ENCODE results near the gene PSEN2. TPM values are rescaled to one million over a fixed set of nuclear protein-coding genes. Genes with fewer than 3 reads are reported as not detected.
A peak's percentile ranks its signal among the peaks of the same experiment; 100 is the strongest.

The PSEN2 gene
- total and polyA plus RNA-seq, 2 donors (not counting 1 experiment from before 2014, with no cell fraction given) = 19.5 to 41.8 TPM

DNA sequence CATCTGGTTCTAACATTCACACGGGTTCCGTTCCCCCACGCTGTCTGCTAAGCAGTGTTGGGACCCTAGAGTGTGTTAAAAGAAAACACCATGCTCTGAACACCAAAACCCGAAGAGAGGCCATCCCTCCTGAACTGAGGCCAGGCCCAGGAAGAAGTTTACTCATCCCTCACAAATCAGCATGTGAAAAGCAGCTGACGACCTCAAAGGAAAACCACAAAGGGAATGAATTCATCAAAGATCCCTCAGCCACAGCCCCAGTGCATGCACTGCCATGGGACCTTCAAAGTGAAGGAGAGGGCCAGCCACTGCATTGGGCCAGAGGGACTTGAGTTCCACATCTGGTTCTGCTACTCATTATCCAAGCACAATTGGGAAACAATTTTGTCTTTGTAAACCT, 7.0 kb upstream of the PSEN2 start:
- Histone ChIP-seq H3K4me3 (replicated peaks in 1 of 4; ENCODE audit: control extremely low read depth in 1 of 4, insufficient read depth in 1 of 4, low read depth in 3 of 4, low read length in 4 of 4) (no peak overlapping the region), H2AFZ (ENCODE audit: low read length) (no peak overlapping the region), H3K4me1 (ENCODE audit: control insufficient read depth, extremely low read depth, insufficient read depth, low read length) (peaks cover 14% of the 10 kb centered on the region), H3K27ac (ENCODE audit: insufficient read depth, low read length) (peak overlapping the region; percentile 15), H3K27me3 (ENCODE audit: control insufficient read depth, insufficient read depth, low read length) (no peaks in the 10 kb centered on the region), H4K20me1 (ENCODE audit: control insufficient read depth, extremely low read depth, insufficient read depth, low read length) (no peaks in the 10 kb centered on the region), H3K36me3 (ENCODE audit: control insufficient read depth, insufficient read depth, low read length) (no peaks in the 10 kb centered on the region), H3K9ac (ENCODE audit: insufficient read depth, low read length) (no peak overlapping the region), H3K9me3 (ENCODE audit: control insufficient read depth, insufficient read depth, low read depth, low read length) (no peaks in the 10 kb centered on the region), H3K4me2 (ENCODE audit: extremely low read depth, insufficient read depth, low read length) (no peak overlapping the region), H3K79me2 (ENCODE audit: control insufficient read depth, insufficient read depth, low read length) (no peaks in the 10 kb centered on the region)
- no peak for TF ChIP-seq EZH2 (IDR thresholded peaks at IDR 0.05; ENCODE audit: low read length, missing control alignments)
- TF ChIP-seq, protein P1, sequence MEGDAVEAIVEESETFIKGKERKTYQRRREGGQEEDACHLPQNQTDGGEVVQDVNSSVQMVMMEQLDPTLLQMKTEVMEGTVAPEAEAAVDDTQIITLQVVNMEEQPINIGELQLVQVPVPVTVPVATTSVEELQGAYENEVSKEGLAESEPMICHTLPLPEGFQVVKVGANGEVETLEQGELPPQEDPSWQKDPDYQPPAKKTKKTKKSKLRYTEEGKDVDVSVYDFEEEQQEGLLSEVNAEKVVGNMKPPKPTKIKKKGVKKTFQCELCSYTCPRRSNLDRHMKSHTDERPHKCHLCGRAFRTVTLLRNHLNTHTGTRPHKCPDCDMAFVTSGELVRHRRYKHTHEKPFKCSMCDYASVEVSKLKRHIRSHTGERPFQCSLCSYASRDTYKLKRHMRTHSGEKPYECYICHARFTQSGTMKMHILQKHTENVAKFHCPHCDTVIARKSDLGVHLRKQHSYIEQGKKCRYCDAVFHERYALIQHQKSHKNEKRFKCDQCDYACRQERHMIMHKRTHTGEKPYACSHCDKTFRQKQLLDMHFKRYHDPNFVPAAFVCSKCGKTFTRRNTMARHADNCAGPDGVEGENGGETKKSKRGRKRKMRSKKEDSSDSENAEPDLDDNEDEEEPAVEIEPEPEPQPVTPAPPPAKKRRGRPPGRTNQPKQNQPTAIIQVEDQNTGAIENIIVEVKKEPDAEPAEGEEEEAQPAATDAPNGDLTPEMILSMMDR (conservative IDR thresholded peaks at IDR 0.05 in 1 of 2, IDR thresholded peaks at IDR 0.05 in 1 of 2; ENCODE audit: low read depth in 1 of 2, low read length in 2 of 2) = no peak
- peak; percentile 52 to 75 for DNase-seq (ENCODE audit: low read depth in 2 of 2)

DNA sequence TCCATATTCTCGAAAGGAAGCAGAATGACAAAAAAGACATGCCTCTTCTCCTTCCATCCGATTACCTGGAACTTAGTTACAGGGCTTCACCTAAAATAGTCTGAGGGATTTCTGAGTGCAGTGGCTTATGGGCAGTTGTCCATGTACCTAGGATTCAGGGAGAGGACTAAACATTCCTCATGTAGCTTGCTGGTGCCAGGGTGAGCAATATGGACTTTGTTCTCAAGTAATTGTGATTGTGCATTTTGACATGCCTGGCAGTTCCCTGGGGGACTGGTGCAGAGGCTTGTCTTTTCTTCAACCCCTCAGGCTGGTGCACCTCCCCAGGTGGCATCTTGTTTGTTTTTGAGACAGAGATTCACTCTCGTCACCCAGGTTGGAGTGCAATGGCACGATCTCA, 6.1 kb upstream of the PSEN2 start:
- no peak overlapping the region for H3K4me3 ChIP-seq (replicated peaks in 1 of 4; ENCODE audit: control extremely low read depth in 1 of 4, insufficient read depth in 1 of 4, low read depth in 3 of 4, low read length in 4 of 4)
- H3K27me3 ChIP-seq (ENCODE audit: control insufficient read depth, insufficient read depth, low read length) = no peaks in the 10 kb centered on the region
- no peaks in the 10 kb centered on the region for H3K9me3 ChIP-seq (ENCODE audit: control insufficient read depth, insufficient read depth, low read depth, low read length)
- no peaks in the 10 kb centered on the region for H3K79me2 ChIP-seq (ENCODE audit: control insufficient read depth, insufficient read depth, low read length)
- H4K20me1 ChIP-seq (ENCODE audit: control insufficient read depth, extremely low read depth, insufficient read depth, low read length) = no peaks in the 10 kb centered on the region
- peaks cover 14% of the 10 kb centered on the region for H3K4me1 ChIP-seq (ENCODE audit: control insufficient read depth, extremely low read depth, insufficient read depth, low read length)
- H3K9ac ChIP-seq (ENCODE audit: insufficient read depth, low read length) = no peak overlapping the region
- H3K36me3 ChIP-seq (ENCODE audit: control insufficient read depth, insufficient read depth, low read length) = no peaks in the 10 kb centered on the region
- no peak for TF ChIP-seq EZH2 (IDR thresholded peaks at IDR 0.05; ENCODE audit: low read length, missing control alignments)
- TF ChIP-seq, protein P1 (conservative IDR thresholded peaks at IDR 0.05 in 1 of 2, IDR thresholded peaks at IDR 0.05 in 1 of 2; ENCODE audit: low read depth in 1 of 2, low read length in 2 of 2) = no peak
- no peak overlapping the region for H3K27ac ChIP-seq (ENCODE audit: insufficient read depth, low read length)
- DNase-seq (ENCODE audit: low read depth in 2 of 2) = no peak
- no peak overlapping the region for H2AFZ ChIP-seq (ENCODE audit: low read length)
- H3K4me2 ChIP-seq (ENCODE audit: extremely low read depth, insufficient read depth, low read length) = no peak overlapping the region

DNA sequence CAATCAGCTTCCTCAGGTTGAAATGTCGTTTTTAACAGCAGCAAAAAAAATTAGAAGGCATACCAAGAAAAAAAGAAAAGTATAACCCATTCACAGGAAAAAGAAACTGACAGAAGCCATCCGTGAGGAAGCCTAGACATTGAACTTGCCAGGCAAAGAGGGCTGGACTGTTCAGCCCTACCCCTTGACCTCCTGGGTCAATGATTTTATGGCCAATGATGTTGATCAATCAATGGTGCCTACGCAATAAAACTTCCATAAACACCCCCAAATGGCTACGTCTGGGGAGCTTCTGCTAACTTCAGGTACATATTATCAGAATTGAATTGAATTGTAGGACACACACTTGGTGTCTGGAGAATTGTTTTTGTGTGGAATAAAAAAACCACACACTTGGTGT, 4.8 kb upstream of the PSEN2 start:
- Histone ChIP-seq H3K4me2 (ENCODE audit: extremely low read depth, insufficient read depth, low read length) (no peak overlapping the region), H3K9ac (ENCODE audit: insufficient read depth, low read length) (no peak overlapping the region), H3K79me2 (ENCODE audit: control insufficient read depth, insufficient read depth, low read length) (no peaks in the 10 kb centered on the region), H4K20me1 (ENCODE audit: control insufficient read depth, extremely low read depth, insufficient read depth, low read length) (no peaks in the 10 kb centered on the region), H3K27ac (ENCODE audit: insufficient read depth, low read length) (no peak overlapping the region), H2AFZ (ENCODE audit: low read length) (no peak overlapping the region), H3K27me3 (ENCODE audit: control insufficient read depth, insufficient read depth, low read length) (no peaks in the 10 kb centered on the region), H3K4me1 (ENCODE audit: control insufficient read depth, extremely low read depth, insufficient read depth, low read length) (peaks cover 16% of the 10 kb centered on the region), H3K4me3 (replicated peaks in 1 of 4; ENCODE audit: control extremely low read depth in 1 of 4, insufficient read depth in 1 of 4, low read depth in 3 of 4, low read length in 4 of 4) (no peak overlapping the region), H3K36me3 (ENCODE audit: control insufficient read depth, insufficient read depth, low read length) (no peaks in the 10 kb centered on the region), H3K9me3 (ENCODE audit: control insufficient read depth, insufficient read depth, low read depth, low read length) (no peaks in the 10 kb centered on the region)
- TF ChIP-seq EZH2 (IDR thresholded peaks at IDR 0.05; ENCODE audit: low read length, missing control alignments) = no peak
- TF ChIP-seq, protein P1 (conservative IDR thresholded peaks at IDR 0.05 in 1 of 2, IDR thresholded peaks at IDR 0.05 in 1 of 2; ENCODE audit: low read depth in 1 of 2, low read length in 2 of 2) = no peak
- DNase-seq (ENCODE audit: low read depth in 2 of 2) = no peak
